Adrenal gland (tissue), 5 donors: ENCODE results near the gene JAK2.

Experiments
- POLR2A ChIP-seq, 2 donors: fragments of 450-650 bp; IDR thresholded peaks; one replicate each; pipeline ENCODE4 v1.6.1; 2017; ENCODE audit warnings: antibody characterized with exemption in 2 of 2, mild to moderate bottlenecking in 2 of 2, moderate library complexity in 1 of 2
- TF ChIP-seq, protein P1 (sequence below), 6 experiments: fragments of 450-650 bp in 4 of 6; fragments of 200-600 bp in 2 of 6; sonication (generic) in 1 of 6; IDR thresholded peaks; 1 replicate in 5 of 6; 2 replicates in 1 of 6; pipeline versions ENCODE4 v1.5.1 to v1.8.0; 2016 to 2021; ENCODE audit warnings: antibody characterized with exemption in 6 of 6, mild to moderate bottlenecking in 2 of 6, moderate library complexity in 1 of 6
- donor health status: DM: no; HTN: no; CAD: no.

DNA sequence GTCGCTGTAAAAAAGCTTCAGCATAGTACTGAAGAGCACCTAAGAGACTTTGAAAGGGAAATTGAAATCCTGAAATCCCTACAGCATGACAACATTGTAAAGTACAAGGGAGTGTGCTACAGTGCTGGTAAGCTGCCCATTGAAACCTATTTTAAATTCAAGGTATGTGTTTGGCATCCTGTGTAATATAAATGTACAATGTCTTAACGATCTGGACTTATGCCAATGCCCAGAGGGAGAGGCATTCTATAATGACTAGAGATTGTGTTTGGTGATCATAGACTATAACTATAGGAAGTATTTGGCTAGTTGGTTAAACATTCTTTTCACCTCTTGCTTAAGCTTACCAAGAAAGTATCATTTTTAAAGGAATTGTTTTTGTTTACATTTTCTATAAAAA is 104.7 kb downstream of the JAK2 start:
- TF ChIP-seq, protein P1, sequence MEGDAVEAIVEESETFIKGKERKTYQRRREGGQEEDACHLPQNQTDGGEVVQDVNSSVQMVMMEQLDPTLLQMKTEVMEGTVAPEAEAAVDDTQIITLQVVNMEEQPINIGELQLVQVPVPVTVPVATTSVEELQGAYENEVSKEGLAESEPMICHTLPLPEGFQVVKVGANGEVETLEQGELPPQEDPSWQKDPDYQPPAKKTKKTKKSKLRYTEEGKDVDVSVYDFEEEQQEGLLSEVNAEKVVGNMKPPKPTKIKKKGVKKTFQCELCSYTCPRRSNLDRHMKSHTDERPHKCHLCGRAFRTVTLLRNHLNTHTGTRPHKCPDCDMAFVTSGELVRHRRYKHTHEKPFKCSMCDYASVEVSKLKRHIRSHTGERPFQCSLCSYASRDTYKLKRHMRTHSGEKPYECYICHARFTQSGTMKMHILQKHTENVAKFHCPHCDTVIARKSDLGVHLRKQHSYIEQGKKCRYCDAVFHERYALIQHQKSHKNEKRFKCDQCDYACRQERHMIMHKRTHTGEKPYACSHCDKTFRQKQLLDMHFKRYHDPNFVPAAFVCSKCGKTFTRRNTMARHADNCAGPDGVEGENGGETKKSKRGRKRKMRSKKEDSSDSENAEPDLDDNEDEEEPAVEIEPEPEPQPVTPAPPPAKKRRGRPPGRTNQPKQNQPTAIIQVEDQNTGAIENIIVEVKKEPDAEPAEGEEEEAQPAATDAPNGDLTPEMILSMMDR (IDR thresholded peaks at IDR 0.05) = no peak
- no peak for TF ChIP-seq POLR2A (IDR thresholded peaks at IDR 0.05)
